Dedifferentiated amniotic fluid mesenchymal stem cell (primary cell): ENCODE measurements around the gene DNAH1.

Source experiments
- DNase-seq: peaks from one replicate; pipeline ENCODE4 v3.0.0-alpha.2; 2016; ENCODE audit errors: extremely low spot score

The DNAH1 gene

GRCh38 chr3:52403271-52403841 lies 87.2 kb downstream of the DNAH1 start:
- DNase-seq: no peak

DNA sequence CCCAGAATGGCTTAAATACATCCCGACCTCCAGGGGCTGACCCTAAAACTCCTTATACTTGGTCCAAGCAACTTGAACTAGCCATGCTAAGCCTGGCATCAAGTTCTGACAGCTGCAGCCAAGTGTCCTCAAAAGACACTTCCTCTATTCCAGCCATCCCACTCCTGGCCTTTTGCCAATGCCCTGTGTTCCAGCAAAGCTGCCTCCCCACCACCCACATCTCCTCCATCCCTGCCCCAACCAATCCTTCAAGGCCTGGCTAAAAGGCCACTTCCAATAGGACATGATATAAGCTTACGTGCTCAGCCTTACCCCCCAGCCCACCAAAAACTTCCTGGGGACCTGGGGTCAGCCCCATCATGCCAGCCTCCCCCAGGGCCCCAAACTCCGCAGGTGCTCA lies 87.8 kb downstream of the DNAH1 start:
- DNase-seq: no peak

GRCh38 chr3:52404391-52404790 lies 88.3 kb downstream of the DNAH1 start:
- no peak for DNase-seq

DNA sequence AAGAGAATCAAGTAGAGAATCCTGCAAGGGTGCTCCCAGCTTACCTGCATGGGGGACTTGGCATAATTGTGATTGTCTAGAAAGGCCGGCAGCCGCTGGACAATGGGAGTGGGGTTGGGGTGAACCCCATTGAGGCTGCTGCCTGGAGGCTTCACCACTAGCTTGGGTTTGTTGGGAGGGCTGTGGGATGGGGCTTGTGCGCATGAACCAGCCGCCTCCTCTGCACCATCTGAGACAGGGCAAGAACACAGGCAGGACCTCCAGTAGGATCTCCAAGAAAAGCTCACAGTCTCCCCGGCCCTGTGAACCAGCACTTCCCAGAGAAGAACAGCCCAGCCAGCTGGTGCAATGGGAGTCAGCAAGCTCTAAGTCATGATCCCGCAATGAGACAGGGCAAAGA lies 88.9 kb downstream of the DNAH1 start:
- no peak for DNase-seq

- DNase-seq: no peak
These were observed 89.5 kb downstream of the DNAH1 start for GRCh38 chr3:52405601-52406110.

DNA sequence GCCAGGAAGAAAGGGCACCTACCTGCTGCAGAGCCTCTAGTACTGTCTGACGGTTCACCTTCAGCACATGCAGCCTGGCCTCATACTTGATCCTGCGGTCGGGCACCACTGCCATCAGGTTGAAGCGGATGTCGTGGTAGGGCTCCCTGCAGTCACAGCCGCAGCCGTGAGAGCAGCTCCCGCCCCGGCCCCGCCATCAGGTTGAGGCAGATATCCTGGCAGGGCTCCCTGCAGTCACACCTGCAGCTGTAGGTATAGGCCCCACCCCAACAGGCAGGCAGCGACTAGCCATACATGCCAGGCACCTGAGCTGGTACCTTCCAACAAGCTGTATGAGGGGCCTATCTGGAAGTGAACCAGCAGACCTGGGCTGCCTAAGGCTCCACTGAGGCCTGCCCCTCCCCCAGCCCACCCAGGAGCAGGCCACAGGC lies 90.1 kb downstream of the DNAH1 start:
- no peak for DNase-seq

DNA sequence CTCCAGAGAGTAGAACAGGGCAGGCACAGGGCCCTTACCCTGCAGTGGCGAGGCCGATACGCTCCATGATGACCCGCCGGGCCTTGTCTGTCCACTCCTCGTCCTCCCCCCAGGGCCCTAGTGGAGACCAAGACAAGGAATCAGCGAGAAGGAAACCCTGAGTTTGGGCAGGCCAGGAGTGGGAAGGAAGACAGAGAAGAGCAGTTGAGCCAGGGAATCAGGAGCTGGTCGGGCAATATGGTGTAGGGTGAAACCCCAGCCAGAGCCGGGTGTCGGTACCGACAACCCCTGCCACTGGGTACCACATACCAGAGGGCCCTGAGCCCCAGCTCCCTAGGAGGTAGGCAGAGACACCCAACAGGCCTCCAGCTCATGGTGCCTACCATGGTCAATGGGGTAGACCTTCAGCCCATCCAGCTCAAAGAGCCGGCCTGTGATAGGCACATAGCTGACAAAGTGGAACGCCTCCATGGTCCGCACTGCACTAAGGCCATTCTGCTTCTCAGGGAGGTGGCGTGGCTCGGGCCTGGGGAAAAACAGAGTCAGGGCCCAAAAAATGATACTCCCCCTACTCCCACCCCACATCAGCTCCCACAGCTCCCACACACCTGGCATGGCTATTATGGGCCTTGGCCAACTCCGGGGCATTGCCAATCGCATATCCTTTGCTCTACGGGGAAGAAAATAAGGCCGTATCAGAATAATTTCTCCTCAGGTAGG lies 90.8 kb downstream of the DNAH1 start:
- no peak for DNase-seq

- DNase-seq: no peak
These were observed 91.7 kb downstream of the DNAH1 start for GRCh38 chr3:52407779-52408178.

DNA sequence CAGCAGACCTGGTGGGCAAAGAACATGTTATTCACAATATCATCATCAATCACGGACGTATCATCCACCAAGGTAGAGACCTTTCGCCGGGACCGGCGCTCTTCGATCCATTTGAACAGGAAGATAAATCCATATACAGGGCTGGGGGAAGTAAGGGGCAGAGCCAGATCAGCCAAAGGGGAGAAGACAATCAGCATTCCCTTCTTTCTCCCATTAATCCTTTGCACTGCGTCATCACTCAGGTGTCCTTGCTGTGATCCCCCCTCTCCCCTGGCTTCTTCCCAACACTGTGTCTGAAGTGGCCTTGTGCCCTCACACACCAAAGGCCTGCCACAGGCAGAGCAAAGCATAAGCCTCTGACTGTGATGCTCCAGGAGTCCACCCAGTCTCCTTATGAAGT lies 92.3 kb downstream of the DNAH1 start:
- no peak for DNase-seq

- no peak for DNase-seq
These were observed 99.7 kb downstream of the DNAH1 start for GRCh38 chr3:52415800-52416199.

- DNase-seq: no peak
These were observed 104.3 kb downstream of the DNAH1 start for GRCh38 chr3:52420388-52420787.

GRCh38 chr3:52422669-52423068 lies 106.5 kb downstream of the DNAH1 start:
- DNase-seq: no peak

DNA sequence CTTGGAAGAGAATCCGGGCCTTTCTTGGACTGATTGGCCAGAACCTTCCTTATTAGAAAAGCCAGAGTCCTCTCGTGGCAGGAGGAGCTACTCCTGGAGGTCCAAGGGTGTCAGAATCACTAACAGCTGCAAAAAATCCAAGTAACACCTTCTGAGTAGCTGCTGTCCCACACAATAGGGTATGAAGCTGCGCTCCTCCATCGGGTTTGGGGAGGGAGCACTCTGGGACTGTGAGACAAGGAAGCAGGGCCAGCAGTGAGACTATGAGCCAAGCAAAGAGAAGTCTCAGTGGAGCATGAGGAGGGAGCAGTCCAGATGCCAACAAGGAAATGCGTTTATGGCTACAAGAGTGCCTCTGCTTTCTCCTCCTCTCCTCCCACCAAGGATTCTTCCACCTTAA lies 107.1 kb downstream of the DNAH1 start:
- DNase-seq: no peak

DNA sequence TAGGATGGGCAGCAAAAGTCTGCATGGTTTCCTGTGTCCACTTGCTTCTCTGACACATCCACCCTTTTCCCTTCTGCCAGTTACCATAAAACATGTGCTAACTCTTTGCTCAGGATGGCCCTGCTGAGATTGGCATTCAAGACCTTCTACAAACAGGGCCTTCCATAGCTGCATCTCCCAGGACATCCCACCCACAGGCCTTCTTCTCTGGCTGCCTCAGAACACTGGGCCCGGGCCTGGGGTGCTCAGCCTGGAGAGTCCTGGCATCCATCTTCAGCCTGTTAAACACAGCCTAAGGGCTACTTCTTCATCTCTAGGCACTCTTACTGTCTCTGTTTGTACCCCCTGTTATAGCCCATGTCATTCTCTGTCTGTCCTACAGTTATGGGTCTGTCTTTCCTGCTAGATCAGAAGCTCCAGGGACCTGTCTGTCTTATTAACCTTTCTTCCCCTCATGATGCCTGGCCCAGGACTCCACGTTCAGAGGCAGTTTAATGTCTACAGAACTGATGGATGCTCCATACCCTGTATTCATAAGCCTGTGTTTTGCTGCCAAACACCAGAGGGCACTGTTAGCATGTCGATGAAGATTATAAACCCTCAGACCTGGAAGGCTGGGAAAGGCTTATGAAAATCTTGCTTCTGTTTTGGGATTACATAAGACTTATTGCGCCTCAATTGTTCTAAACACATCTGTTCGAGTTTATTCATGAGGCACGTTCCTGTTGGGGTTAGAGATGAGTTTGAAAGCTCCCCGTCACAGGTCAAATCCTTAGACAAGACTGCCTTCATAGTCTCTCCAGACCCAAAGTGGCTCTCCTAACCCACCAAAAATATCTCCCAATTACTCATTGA lies 112.3 kb downstream of the DNAH1 start:
- peak; percentile 79 for DNase-seq

DNA sequence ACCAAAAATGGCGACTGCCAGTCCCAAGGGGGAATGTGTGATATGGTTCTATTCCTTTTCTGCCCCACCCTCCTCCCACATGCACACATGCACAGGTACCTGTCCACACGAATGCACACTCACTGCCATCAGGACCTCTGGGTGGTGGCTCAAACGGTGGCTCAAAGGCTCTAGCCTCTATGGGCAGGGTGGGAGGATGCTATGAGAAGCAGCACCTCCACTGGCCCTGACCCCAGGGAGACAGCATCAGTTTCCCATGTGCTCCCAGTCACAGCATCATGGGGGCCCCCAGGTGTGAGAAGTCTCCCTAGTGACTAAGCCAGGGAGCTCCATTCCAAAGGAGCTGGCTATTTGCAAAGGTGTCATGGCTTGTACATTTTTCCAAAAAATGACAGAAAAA lies 112.9 kb downstream of the DNAH1 start:
- DNase-seq: no peak

DNA sequence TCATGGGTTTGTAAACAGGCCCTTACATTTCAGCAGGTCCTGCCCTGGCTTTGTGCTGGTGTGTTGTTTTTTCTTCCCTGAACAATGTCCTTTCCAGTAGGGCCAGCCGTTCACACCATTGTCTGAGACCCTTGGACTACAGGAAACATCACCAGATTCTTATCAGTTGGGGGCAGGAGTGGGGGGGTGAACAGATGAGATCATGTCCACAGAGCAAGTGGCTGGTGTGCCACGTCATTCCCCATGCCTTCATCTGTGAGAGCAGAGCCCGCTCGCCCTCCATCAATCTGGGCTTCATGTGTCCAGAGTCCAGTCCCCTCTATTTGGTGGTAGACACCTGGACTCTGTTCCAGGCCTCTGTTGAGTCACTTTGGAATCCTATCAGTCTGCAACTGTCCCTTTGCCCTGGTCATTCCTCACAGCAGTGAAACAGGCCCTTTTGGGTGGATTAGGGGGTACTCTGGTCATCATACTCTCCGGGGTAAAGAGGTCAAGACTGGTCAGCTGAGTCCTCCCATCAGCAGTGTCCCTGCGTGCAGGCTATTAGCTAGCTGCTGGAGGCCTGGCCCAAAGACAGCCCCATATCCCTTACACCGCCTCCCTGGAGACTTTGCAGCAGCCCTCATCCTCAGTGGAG lies 113.8 kb downstream of the DNAH1 start:
- no peak for DNase-seq

DNA sequence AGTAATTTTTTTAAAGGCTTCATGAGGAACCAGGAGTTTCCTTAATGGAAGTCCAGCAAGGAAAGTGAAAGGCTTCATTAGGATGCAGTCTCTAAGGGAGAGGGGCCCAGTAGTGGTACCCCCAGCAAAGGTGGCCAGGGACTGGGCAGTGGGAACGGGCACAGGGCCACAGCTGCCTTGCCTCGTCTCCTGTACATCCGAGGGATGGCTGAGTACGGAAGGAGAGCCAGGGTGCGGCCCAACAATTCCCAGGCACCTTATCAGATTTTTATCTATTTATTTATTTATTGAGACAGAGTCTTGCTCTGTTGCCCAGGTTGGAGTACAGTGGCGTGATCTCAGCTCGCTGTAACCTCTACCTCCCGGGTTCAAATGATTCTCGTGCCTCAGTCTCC lies 114.3 kb downstream of the DNAH1 start:
- no peak for DNase-seq

- DNase-seq: no peak
These were observed 115.5 kb downstream of the DNAH1 start for GRCh38 chr3:52431459-52432223.

- no peak for DNase-seq
These were observed 116.1 kb downstream of the DNAH1 start for GRCh38 chr3:52432225-52432624.

GRCh38 chr3:52432691-52433141 lies 116.6 kb downstream of the DNAH1 start:
- no peak for DNase-seq

GRCh38 chr3:52433328-52433995 lies 117.3 kb downstream of the DNAH1 start:
- DNase-seq: no peak
